ENCODE results near the gene PLCL2. TPM values are rescaled to one million over a fixed set of nuclear protein-coding genes. Genes with fewer than 3 reads are reported as not detected.

The PLCL2 gene
- total and polyA plus RNA-seq, 4 donors: 1.0 to 16.7 (median 7.1) TPM

DNA sequence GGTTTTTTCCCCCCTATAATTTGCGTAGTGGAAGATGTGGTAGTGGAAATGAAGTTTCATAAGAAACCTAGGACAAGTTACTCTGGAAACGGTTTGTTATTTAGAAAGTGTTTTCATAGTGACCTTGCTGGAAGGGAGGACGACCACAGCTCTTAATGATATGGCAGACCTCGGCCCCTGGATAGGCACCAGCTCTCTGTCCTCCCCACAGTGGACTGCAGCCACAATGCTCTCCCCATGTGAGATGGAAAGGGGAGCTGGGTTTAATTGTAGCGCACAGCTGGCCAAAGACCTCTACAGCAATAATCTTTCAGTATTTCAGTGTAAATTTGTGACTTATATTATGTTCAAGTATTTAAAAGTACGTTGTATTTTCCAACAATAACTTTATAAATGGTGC is 151.2 kb downstream of the PLCL2 start:
- Histone ChIP-seq H3K4me1 (ENCODE audit: control insufficient read depth in 5 of 5, insufficient read depth in 5 of 5, low read length in 5 of 5) (peaks cover 0 to 19% (median 7%) of the 10 kb centered on the region in 5 donors), H3K27ac (ENCODE audit: low read depth in 1 of 2, low read length in 1 of 2) (no peak overlapping the region), H3K36me3 (ENCODE audit: control insufficient read depth in 4 of 4, insufficient read depth in 4 of 4, low read length in 4 of 4) (peaks cover 0 to 2% (median 0%) of the 10 kb centered on the region in 4 donors), H3K9me3 (ENCODE audit: control insufficient read depth in 4 of 4, insufficient read depth in 3 of 4, low read length in 3 of 4) (no peaks in the 10 kb centered on the region), H3K27me3 (ENCODE audit: control insufficient read depth in 3 of 3, insufficient read depth in 3 of 3, low read length in 2 of 3) (no peaks in the 10 kb centered on the region), H3K4me3 (no peak overlapping the region), H3K9ac (ENCODE audit: insufficient read depth in 1 of 2, low read length in 2 of 2) (no peak overlapping the region)
- TF ChIP-seq, protein P1, sequence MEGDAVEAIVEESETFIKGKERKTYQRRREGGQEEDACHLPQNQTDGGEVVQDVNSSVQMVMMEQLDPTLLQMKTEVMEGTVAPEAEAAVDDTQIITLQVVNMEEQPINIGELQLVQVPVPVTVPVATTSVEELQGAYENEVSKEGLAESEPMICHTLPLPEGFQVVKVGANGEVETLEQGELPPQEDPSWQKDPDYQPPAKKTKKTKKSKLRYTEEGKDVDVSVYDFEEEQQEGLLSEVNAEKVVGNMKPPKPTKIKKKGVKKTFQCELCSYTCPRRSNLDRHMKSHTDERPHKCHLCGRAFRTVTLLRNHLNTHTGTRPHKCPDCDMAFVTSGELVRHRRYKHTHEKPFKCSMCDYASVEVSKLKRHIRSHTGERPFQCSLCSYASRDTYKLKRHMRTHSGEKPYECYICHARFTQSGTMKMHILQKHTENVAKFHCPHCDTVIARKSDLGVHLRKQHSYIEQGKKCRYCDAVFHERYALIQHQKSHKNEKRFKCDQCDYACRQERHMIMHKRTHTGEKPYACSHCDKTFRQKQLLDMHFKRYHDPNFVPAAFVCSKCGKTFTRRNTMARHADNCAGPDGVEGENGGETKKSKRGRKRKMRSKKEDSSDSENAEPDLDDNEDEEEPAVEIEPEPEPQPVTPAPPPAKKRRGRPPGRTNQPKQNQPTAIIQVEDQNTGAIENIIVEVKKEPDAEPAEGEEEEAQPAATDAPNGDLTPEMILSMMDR (IDR thresholded peaks at IDR 0.05; ENCODE audit: control extremely low read depth, extremely low read depth): no peak
- DNase-seq (no peak), ATAC-seq (ENCODE audit: insufficient read depth, low FRiP score) (no peak)
- 84 to 91% methylated on average over 6 of the region's 6 CpGs for WGBS, 2 donors

DNA sequence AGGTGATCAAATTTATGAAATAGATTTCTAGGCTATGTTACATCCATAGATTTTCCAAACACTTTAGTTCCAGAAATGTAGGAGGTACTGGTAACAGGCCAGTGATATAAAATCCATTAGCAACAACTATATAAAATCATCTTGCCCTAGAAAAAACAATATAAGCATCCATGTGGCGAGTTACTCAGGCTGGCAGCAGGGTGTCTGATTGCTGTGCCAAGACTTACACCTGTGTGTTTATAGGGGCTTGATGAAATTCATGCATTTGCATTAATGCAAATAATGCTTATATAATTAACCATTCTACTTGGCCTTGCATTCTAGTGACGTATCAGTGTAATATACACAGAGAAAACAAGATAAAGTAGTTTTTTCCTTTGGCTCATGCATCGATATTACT is 153.4 kb downstream of the PLCL2 start:
- H3K36me3 ChIP-seq (ENCODE audit: control insufficient read depth in 4 of 4, insufficient read depth in 4 of 4, low read length in 4 of 4): peaks cover 0 to 2% (median under 1%) of the 10 kb centered on the region in 4 donors
- no peak for ATAC-seq (ENCODE audit: insufficient read depth, low FRiP score)
- H3K9me3 ChIP-seq (ENCODE audit: control insufficient read depth in 4 of 4, insufficient read depth in 3 of 4, low read length in 3 of 4): no peaks in the 10 kb centered on the region
- H3K9ac ChIP-seq (ENCODE audit: insufficient read depth in 1 of 2, low read length in 2 of 2): no peak overlapping the region
- no peaks in the 10 kb centered on the region for H3K27me3 ChIP-seq (ENCODE audit: control insufficient read depth in 3 of 3, insufficient read depth in 3 of 3, low read length in 2 of 3)
- WGBS, 2 donors: 96 to 98% methylated on average over 3 of the region's 3 CpGs
- H3K4me1 ChIP-seq (ENCODE audit: control insufficient read depth in 5 of 5, insufficient read depth in 5 of 5, low read length in 5 of 5): peaks cover 0 to 27% (median 3%) of the 10 kb centered on the region in 5 donors
- H3K27ac ChIP-seq (ENCODE audit: low read depth in 1 of 2, low read length in 1 of 2): no peak overlapping the region
- no peak overlapping the region for H3K4me3 ChIP-seq
- TF ChIP-seq, protein P1 (IDR thresholded peaks at IDR 0.05; ENCODE audit: control extremely low read depth, extremely low read depth): no peak
- no peak for DNase-seq

DNA sequence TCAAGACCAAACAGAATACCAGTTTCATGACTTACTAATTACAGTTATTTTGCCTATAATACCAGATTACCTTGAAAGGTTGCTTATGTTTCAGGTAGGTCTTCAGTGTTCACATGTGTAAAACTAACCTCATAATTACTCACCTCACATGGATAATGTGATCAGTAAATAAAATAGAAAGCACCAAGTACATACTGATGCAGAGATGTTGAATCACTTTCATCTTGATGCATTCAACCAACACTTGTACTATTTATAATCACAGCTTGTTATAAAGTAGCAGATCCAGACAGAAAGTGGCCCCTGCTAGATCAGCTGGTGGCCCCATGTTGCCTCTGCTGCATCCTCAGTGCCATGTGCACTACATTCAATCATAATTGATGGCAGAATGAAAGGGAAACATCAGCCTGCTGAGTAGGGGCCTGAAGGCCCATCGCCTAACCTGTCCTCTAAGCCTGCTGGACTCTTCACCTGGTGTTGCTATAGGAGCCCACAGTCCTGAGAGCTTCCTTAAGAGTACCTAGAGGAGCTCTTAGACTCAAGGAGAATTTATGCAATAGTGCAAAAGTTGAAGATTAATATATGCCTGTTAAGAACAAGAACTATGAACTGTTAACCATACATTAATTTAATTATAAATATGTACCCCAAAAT is 154.3 kb downstream of the PLCL2 start:
- no peak overlapping the region for H3K4me3 ChIP-seq
- H3K27me3 ChIP-seq (ENCODE audit: control insufficient read depth in 3 of 3, insufficient read depth in 3 of 3, low read length in 2 of 3): no peaks in the 10 kb centered on the region
- ATAC-seq (ENCODE audit: insufficient read depth, low FRiP score) (peak; percentile 69), DNase-seq (peak in 2 of 3 donors; percentile 14 to 53)
- H3K27ac ChIP-seq (ENCODE audit: low read depth in 1 of 2, low read length in 1 of 2): peak overlapping the region in 1 of 2 donors; percentile 66
- no peaks in the 10 kb centered on the region for H3K9me3 ChIP-seq (ENCODE audit: control insufficient read depth in 4 of 4, insufficient read depth in 3 of 4, low read length in 3 of 4)
- H3K36me3 ChIP-seq (ENCODE audit: control insufficient read depth in 4 of 4, insufficient read depth in 4 of 4, low read length in 4 of 4): peaks cover 0 to 3% (median under 1%) of the 10 kb centered on the region in 4 donors
- H3K9ac ChIP-seq (ENCODE audit: insufficient read depth in 1 of 2, low read length in 2 of 2): no peak overlapping the region
- H3K4me1 ChIP-seq (ENCODE audit: control insufficient read depth in 5 of 5, insufficient read depth in 5 of 5, low read length in 5 of 5): peaks cover 0 to 27% (median 0%) of the 10 kb centered on the region in 5 donors
- WGBS, 2 donors: 75 to 89% methylated on average over 1 of the region's 1 CpG
- TF ChIP-seq, protein P1 (IDR thresholded peaks at IDR 0.05; ENCODE audit: control extremely low read depth, extremely low read depth): no peak
